Endothelial cell (in vitro differentiated cells): ENCODE results near the gene IRF4. TPM values are rescaled to one million over a fixed set of nuclear protein-coding genes. Genes with fewer than 3 reads are reported as not detected.

Experiments used
- DNase-seq: peaks from one replicate; pipeline ENCODE4 v3.0.0; 2021; ENCODE audit warnings: low spot score
- H3K27ac Mint-ChIP-seq: one replicate; pipeline ENCODE4 v1.8.0; 2021; ENCODE audit warnings: mixed read lengths, inconsistent platforms; ENCODE audit not compliant: unreplicated experiment
- H3K27me3 Mint-ChIP-seq: one replicate; pipeline ENCODE4 v1.8.0; 2021; ENCODE audit warnings: mild to moderate bottlenecking, moderate library complexity, mixed read lengths, inconsistent platforms; ENCODE audit not compliant: unreplicated experiment
- H3K36me3 Mint-ChIP-seq: one replicate; pipeline ENCODE4 v1.8.0; 2021; ENCODE audit warnings: mild to moderate bottlenecking, low read depth, mixed read lengths, inconsistent platforms; ENCODE audit not compliant: unreplicated experiment
- H3K4me1 Mint-ChIP-seq: one replicate; pipeline ENCODE4 v1.8.0; 2021; ENCODE audit warnings: mild to moderate bottlenecking, mixed read lengths, inconsistent platforms; ENCODE audit not compliant: unreplicated experiment
- H3K4me3 Mint-ChIP-seq: one replicate; pipeline ENCODE4 v1.8.0; 2021; ENCODE audit warnings: mild to moderate bottlenecking, mixed read lengths, inconsistent platforms; ENCODE audit not compliant: unreplicated experiment
- H3K9me3 Mint-ChIP-seq: one replicate; pipeline ENCODE4 v1.8.0; 2021; ENCODE audit warnings: mixed read lengths, inconsistent platforms; ENCODE audit not compliant: unreplicated experiment
- CTCF ChIP-seq: fragments of 200-600 bp; sonication (generic); IDR thresholded peaks from one replicate; pipeline ENCODE4 v1.5.0; 2021; ENCODE audit warnings: antibody characterized with exemption; ENCODE audit not compliant: unreplicated experiment
- total RNA-seq: library from RNA; stranded (reverse); fragmentation: NEBNext Ultra II Directional; extraction: Animal tissue kit (Norgen Biotek cat#: 25700); gene quantifications from one replicate; pipeline ENCODE4 v1.2.1, GENCODE V29; 2021; ENCODE audit not compliant: unreplicated experiment

IRF4 gene
- total RNA-seq, 1 donor from 2014 or later: not detected

GRCh38 chr6:449486-450419 is 58.2 kb downstream of the IRF4 start:
- no peak overlapping the region for H3K27ac Mint-ChIP-seq
- H3K27me3 Mint-ChIP-seq: peaks cover 7% of the 10 kb centered on the region
- TF ChIP-seq CTCF: no peak
- H3K4me1 Mint-ChIP-seq: no peaks in the 10 kb centered on the region
- H3K9me3 Mint-ChIP-seq: peaks cover 5% of the 10 kb centered on the region
- no peak for DNase-seq
- no peak overlapping the region for H3K4me3 Mint-ChIP-seq
- peaks cover 8% of the 10 kb centered on the region for H3K36me3 Mint-ChIP-seq

- H3K27ac Mint-ChIP-seq: no peak overlapping the region
- no peaks in the 10 kb centered on the region for H3K4me1 Mint-ChIP-seq
- H3K9me3 Mint-ChIP-seq: peaks cover 5% of the 10 kb centered on the region
- peaks cover 8% of the 10 kb centered on the region for H3K36me3 Mint-ChIP-seq
- TF ChIP-seq CTCF: no peak
- peaks cover 7% of the 10 kb centered on the region for H3K27me3 Mint-ChIP-seq
- no peak for DNase-seq
- no peak overlapping the region for H3K4me3 Mint-ChIP-seq
Observed at GRCh38 chr6:451336-451735, 59.8 kb downstream of the IRF4 start.

- no peak overlapping the region for H3K4me3 Mint-ChIP-seq
- peaks cover 7% of the 10 kb centered on the region for H3K27me3 Mint-ChIP-seq
- peaks cover 5% of the 10 kb centered on the region for H3K9me3 Mint-ChIP-seq
- TF ChIP-seq CTCF: no peak
- peaks cover 8% of the 10 kb centered on the region for H3K36me3 Mint-ChIP-seq
- no peaks in the 10 kb centered on the region for H3K4me1 Mint-ChIP-seq
- no peak overlapping the region for H3K27ac Mint-ChIP-seq
- DNase-seq: no peak
Observed at GRCh38 chr6:451847-452246, 60.3 kb downstream of the IRF4 start.

- H3K4me3 Mint-ChIP-seq: no peak overlapping the region
- H3K27me3 Mint-ChIP-seq: peaks cover 9% of the 10 kb centered on the region
- H3K36me3 Mint-ChIP-seq: peaks cover 8% of the 10 kb centered on the region
- H3K27ac Mint-ChIP-seq: no peak overlapping the region
- H3K4me1 Mint-ChIP-seq: no peaks in the 10 kb centered on the region
- TF ChIP-seq CTCF: no peak
- DNase-seq: no peak
- H3K9me3 Mint-ChIP-seq: peaks cover 5% of the 10 kb centered on the region
Observed at GRCh38 chr6:452301-453067, 60.9 kb downstream of the IRF4 start.
